GM21515 (cell line): ENCODE results near the gene DVL1.

Source experiments
- ATAC-seq: cut with Tn5 transposase; IDR thresholded peaks from one replicate; pipeline ENCODE4 v1.9.1; 2021; ENCODE audit not compliant: unreplicated experiment

Gene DVL1

DNA sequence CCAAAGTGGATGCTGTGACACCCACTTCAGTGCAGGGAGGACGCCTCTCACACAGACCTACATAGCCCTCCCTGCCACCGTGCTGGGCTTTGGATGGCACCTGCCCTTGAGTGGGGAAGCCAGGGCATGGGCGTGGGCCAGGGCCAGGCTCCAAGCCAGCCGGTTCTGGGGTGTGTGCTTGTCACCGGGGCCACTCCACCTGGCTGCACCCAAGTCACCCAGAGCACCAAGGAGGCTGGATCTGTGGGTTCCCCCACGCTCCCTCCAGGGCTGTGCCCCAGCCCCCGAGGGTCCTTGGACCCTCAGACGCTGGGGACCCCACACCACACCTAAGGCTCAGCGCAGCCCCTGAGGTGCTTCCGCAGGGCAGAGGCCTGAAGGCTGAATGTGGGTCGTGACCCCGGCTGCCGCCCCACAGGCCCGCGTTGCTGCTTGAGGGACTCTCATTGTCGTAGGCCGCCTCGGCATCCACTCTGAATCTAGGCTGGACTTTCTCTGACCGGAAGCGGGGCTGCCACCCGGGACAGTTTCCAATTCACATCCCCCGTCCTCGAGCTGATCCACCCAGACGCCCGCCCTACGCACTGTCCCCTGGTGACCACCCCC, 7.7 kb upstream of the DVL1 start:
- ATAC-seq, result no peak

DNA sequence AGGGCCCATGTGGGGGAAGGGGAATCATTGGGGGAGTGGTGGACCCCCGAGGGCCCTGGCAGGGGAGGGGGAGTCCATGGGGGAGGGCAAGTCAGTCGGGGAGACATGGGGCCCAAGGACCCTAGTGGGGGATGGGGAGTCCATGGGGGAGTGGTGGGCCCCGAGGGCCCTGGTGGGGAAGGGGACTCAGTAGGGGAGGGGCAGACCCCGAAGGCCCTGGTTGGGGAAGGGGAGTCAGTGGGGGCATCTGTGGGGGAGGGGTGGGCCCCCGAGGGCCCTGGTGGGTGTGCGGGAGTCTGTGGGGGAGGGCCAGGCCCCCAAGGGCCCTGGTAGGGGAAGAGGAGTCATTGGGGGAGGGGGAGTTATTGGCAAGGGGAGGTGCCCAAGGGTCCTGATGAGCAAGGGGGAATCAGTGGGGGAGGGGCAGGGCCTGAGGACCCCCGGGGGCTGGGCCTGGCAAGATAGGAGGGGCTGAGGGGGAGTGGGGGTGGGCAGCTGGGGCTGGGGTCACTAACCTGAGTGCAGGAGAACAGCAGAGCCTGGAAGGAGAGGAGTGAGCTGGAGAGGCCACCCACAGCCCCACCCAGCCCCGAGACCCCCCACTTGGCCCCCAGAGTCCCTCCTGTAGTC, 7.1 kb upstream of the DVL1 start:
- ATAC-seq, result no peak

- ATAC-seq, result no peak
Measured at GRCh38 chr1:1355416-1355815, 6.2 kb upstream of the DVL1 start.

- no peak for ATAC-seq
Measured at GRCh38 chr1:1354271-1355247, 5.3 kb upstream of the DVL1 start.

GRCh38 chr1:1353389-1354151, 4.4 kb upstream of the DVL1 start:
- ATAC-seq, result no peak

- no peak for ATAC-seq
Measured at GRCh38 chr1:1352786-1353388, 3.7 kb upstream of the DVL1 start.

GRCh38 chr1:1351511-1352427, 2.6 kb upstream of the DVL1 start:
- no peak for ATAC-seq

GRCh38 chr1:1348420-1349255, 580 bp downstream of the DVL1 start:
- ATAC-seq, result peak; percentile 9

GRCh38 chr1:1347663-1348419, 1.4 kb downstream of the DVL1 start:
- ATAC-seq, result no peak

GRCh38 chr1:1347026-1347595, 2.1 kb downstream of the DVL1 start:
- ATAC-seq, result no peak

DNA sequence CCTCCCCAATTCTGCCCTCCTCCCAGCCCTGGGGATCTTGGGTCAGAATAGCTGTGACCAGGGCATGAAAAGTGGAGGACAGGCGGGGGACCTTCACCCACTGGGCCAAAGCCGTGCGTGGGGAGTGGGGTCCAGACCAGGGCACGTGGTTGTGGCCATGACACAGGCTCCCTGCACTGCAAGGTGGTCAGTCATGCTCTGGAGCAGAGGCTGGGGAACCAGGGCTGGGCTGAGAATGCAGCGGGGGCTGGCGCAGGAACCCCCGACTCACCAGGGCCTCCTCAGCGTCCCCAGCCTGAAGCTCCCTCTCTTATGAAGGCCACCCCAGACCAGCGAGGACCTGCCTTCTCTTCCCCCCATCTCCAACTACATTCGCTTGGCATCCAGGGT, 2.7 kb downstream of the DVL1 start:
- ATAC-seq, result no peak

- ATAC-seq, result no peak
Measured at GRCh38 chr1:1345860-1346500, 3.2 kb downstream of the DVL1 start.

GRCh38 chr1:1345384-1345783, 3.8 kb downstream of the DVL1 start:
- ATAC-seq, result no peak

DNA sequence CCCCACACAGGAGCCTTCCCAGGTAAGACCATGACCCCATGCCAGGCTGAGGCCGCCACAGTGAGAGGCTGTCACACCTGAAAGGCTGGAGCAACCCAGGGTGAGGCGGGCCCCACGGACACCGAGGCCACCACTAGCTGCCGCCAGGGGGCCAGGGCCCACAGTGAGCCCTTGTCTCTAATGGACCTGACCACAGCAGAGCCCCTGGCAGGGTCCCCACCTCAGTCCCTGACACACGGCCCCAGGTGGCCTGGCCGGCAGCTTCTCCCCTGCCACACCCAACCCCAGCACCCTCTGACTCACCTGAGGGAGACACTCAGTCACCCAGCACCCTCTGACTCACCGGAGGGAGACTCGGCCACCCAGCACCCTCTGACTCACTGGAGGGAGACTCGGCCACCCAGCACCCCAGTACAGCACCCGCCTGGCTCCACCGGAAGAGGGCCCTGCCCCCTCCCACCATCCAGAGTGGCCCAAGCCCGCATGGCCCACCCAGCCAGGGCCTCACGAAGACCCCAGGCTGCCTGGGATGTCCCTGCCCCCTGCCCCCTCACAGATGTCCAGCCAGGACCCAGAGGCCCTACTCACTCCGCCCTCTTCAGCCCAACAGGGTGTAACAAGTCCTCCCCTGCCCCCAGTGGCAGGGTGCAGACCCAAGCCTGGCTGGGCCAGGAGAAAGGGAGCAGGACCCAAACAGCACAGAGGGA, 4.4 kb downstream of the DVL1 start:
- ATAC-seq, result no peak

- no peak for ATAC-seq
Measured at GRCh38 chr1:1343811-1344421, 5.3 kb downstream of the DVL1 start.

- ATAC-seq, result no peak
Measured at GRCh38 chr1:1342584-1343115, 6.6 kb downstream of the DVL1 start.
